GM23338 (cell line): Measurements from ENCODE around the gene AQP1. TPM values are rescaled to one million over a fixed set of nuclear protein-coding genes. Genes with fewer than 3 reads are reported as not detected.

ENCODE experiments used
- ATAC-seq: fragments of 200-7000 bp; cut with Tn5 transposase; 3 replicates; pipeline ENCODE4 v1.9.1; 2020
- DNase-seq: peaks from one replicate; pipeline ENCODE4 v3.0.0-alpha.2; 2015; ENCODE audit warnings: low spot score
- H2AFZ ChIP-seq: fragments of 200-600 bp; sonication (generic); 2 replicates; pipeline ENCODE4 v1.8.0; 2016; ENCODE audit warnings: antibody characterized with exemption, mild to moderate bottlenecking, moderate library complexity
- H3F3A ChIP-seq: fragments of 200-600 bp; sonication (generic); replicated peaks from 2 replicates; pipeline ENCODE4 v1.8.0; 2017; ENCODE audit warnings: antibody characterized with exemption, mixed run types, low read depth
- H3K27ac ChIP-seq: fragments of 200-600 bp; sonication (generic); 2 replicates; pipeline ENCODE4 v1.6.1; 2016; ENCODE audit warnings: low read depth
- H3K27me3 ChIP-seq: fragments of 200-600 bp; sonication (generic); 2 replicates; pipeline ENCODE4 v1.8.0; 2016; ENCODE audit warnings: mild to moderate bottlenecking, mixed run types, moderate library complexity; ENCODE audit not compliant: insufficient read depth
- H3K36me3 ChIP-seq: fragments of 200-600 bp; sonication (generic); 2 replicates; pipeline ENCODE4 v1.8.0; 2016; ENCODE audit warnings: mild to moderate bottlenecking; ENCODE audit not compliant: insufficient read depth
- H3K4me1 ChIP-seq: fragments of 200-600 bp; sonication (generic); 2 replicates; pipeline ENCODE4 v1.8.0; 2016; ENCODE audit warnings: mild to moderate bottlenecking, moderate library complexity; ENCODE audit not compliant: insufficient read depth
- H3K4me2 ChIP-seq: fragments of 200-600 bp; sonication (generic); 2 replicates; pipeline ENCODE4 v1.7.1; 2017; ENCODE audit warnings: mixed run types
- H3K4me3 ChIP-seq: fragments of 200-600 bp; sonication (generic); 2 replicates; pipeline ENCODE4 v1.6.1; 2016; ENCODE audit warnings: mixed run types
- H3K79me2 ChIP-seq: fragments of 200-600 bp; sonication (generic); replicated peaks from 2 replicates; pipeline ENCODE4 v1.8.0; 2017; ENCODE audit warnings: mild to moderate bottlenecking; ENCODE audit not compliant: insufficient read depth
- H3K9me2 ChIP-seq: fragments of 200-600 bp; sonication (generic); 2 replicates; pipeline ENCODE4 v1.8.0; 2017; ENCODE audit not compliant: insufficient read depth
- H4K20me1 ChIP-seq: fragments of 200-600 bp; sonication (generic); replicated peaks from 2 replicates; pipeline ENCODE4 v1.8.0; 2017; ENCODE audit warnings: mild to moderate bottlenecking; ENCODE audit not compliant: insufficient read depth
- H3K27ac Mint-ChIP-seq: 2 replicates; pipeline ENCODE4 v1.8.0; 2020; ENCODE audit warnings: inconsistent platforms, mild to moderate bottlenecking, moderate library complexity, mixed read lengths
- H3K27me3 Mint-ChIP-seq: 3 replicates; pipeline ENCODE4 v1.8.0; 2022; ENCODE audit warnings: low read depth, mild to moderate bottlenecking, moderate library complexity, mixed read lengths, inconsistent platforms; ENCODE audit not compliant: insufficient read depth, poor library complexity
- H3K36me3 Mint-ChIP-seq: 3 replicates; pipeline ENCODE4 v1.8.0; 2021; ENCODE audit warnings: low read depth, mild to moderate bottlenecking, inconsistent platforms, moderate library complexity, mixed read lengths
- H3K4me1 Mint-ChIP-seq: 3 replicates; pipeline ENCODE4 v1.8.0; 2020; ENCODE audit warnings: mild to moderate bottlenecking, inconsistent platforms, mixed read lengths
- H3K4me3 Mint-ChIP-seq: 3 replicates; pipeline ENCODE4 v1.8.0; 2021; ENCODE audit warnings: moderate library complexity, mild to moderate bottlenecking, inconsistent platforms, mixed read lengths
- H3K9me3 Mint-ChIP-seq: 3 replicates; pipeline ENCODE4 v1.8.0; 2020; ENCODE audit warnings: moderate library complexity, mild to moderate bottlenecking, inconsistent platforms, mixed read lengths
- ZNF114 ChIP-seq: fragments of 250-450 bp; sonication (Bioruptor Pico); IDR thresholded peaks from 2 replicates; pipeline ENCODE4 v1.5.0; 2020; ENCODE audit warnings: mild to moderate bottlenecking, moderate library complexity
- ZNF331 ChIP-seq: fragments of 250-450 bp; sonication (Bioruptor Pico); IDR thresholded peaks from 2 replicates; pipeline ENCODE4 v1.5.0; 2020; ENCODE audit warnings: low read depth, mild to moderate bottlenecking, moderate library complexity
- polyA plus RNA-seq: library from polyadenylated mRNA; unstranded; fragments of >200 nt; fragmentation: Nextera tagmentation; extraction: Ambion mirVana; gene quantifications from 2 replicates; pipeline ENCODE4 v1.2.1, GENCODE V29; 2016
- total RNA-seq: library from RNA; depleted of rRNA; stranded (reverse); fragments of >200 nt; shearing (Covaris generic); gene quantifications from 2 replicates; pipeline ENCODE4 v1.2.3, GENCODE V29; 2014
- TF ChIP-seq, protein P1 (sequence below): fragments of 250-450 bp; sonication (Bioruptor Pico); IDR thresholded peaks from 2 replicates; pipeline ENCODE4 v1.5.0; 2020; ENCODE audit warnings: mild to moderate bottlenecking, moderate library complexity
- TF ChIP-seq, protein P2 (sequence below), 2 experiments: fragments of 200-600 bp in 1 of 2; sonication (generic) in 1 of 2; conservative IDR thresholded peaks; 2 replicates each; pipeline versions ENCODE4 v1.5.1 to v1.6.1; 2016 to 2017; ENCODE audit warnings: antibody characterized with exemption in 2 of 2, low read depth in 2 of 2, mild to moderate bottlenecking in 2 of 2, moderate library complexity in 1 of 2

The AQP1 gene
- total and polyA plus RNA-seq, 2 experiments from 2014 or later = 0.28 TPM; not detected in 1

DNA sequence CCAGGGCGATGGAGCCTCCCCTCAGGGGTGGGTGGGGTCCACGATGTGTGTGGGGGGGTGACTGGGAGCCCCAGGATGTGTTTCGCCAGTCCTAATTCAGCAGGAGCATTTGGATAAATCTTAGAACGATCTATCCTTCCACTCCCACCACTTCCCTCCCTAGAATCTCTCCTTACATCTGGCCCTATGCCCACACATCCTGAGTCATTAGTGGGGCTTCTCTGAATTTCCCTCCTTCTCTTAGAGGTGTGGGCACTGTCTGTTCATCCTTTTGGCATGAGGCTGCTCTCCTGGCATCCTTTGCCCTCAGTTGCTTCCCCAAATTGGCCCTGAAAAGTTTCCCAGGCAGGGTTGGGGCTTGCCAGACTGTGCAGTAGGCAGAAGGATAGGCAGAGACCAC lies 53.7 kb downstream of the AQP1 start (continued):
- TF ChIP-seq, protein P1, sequence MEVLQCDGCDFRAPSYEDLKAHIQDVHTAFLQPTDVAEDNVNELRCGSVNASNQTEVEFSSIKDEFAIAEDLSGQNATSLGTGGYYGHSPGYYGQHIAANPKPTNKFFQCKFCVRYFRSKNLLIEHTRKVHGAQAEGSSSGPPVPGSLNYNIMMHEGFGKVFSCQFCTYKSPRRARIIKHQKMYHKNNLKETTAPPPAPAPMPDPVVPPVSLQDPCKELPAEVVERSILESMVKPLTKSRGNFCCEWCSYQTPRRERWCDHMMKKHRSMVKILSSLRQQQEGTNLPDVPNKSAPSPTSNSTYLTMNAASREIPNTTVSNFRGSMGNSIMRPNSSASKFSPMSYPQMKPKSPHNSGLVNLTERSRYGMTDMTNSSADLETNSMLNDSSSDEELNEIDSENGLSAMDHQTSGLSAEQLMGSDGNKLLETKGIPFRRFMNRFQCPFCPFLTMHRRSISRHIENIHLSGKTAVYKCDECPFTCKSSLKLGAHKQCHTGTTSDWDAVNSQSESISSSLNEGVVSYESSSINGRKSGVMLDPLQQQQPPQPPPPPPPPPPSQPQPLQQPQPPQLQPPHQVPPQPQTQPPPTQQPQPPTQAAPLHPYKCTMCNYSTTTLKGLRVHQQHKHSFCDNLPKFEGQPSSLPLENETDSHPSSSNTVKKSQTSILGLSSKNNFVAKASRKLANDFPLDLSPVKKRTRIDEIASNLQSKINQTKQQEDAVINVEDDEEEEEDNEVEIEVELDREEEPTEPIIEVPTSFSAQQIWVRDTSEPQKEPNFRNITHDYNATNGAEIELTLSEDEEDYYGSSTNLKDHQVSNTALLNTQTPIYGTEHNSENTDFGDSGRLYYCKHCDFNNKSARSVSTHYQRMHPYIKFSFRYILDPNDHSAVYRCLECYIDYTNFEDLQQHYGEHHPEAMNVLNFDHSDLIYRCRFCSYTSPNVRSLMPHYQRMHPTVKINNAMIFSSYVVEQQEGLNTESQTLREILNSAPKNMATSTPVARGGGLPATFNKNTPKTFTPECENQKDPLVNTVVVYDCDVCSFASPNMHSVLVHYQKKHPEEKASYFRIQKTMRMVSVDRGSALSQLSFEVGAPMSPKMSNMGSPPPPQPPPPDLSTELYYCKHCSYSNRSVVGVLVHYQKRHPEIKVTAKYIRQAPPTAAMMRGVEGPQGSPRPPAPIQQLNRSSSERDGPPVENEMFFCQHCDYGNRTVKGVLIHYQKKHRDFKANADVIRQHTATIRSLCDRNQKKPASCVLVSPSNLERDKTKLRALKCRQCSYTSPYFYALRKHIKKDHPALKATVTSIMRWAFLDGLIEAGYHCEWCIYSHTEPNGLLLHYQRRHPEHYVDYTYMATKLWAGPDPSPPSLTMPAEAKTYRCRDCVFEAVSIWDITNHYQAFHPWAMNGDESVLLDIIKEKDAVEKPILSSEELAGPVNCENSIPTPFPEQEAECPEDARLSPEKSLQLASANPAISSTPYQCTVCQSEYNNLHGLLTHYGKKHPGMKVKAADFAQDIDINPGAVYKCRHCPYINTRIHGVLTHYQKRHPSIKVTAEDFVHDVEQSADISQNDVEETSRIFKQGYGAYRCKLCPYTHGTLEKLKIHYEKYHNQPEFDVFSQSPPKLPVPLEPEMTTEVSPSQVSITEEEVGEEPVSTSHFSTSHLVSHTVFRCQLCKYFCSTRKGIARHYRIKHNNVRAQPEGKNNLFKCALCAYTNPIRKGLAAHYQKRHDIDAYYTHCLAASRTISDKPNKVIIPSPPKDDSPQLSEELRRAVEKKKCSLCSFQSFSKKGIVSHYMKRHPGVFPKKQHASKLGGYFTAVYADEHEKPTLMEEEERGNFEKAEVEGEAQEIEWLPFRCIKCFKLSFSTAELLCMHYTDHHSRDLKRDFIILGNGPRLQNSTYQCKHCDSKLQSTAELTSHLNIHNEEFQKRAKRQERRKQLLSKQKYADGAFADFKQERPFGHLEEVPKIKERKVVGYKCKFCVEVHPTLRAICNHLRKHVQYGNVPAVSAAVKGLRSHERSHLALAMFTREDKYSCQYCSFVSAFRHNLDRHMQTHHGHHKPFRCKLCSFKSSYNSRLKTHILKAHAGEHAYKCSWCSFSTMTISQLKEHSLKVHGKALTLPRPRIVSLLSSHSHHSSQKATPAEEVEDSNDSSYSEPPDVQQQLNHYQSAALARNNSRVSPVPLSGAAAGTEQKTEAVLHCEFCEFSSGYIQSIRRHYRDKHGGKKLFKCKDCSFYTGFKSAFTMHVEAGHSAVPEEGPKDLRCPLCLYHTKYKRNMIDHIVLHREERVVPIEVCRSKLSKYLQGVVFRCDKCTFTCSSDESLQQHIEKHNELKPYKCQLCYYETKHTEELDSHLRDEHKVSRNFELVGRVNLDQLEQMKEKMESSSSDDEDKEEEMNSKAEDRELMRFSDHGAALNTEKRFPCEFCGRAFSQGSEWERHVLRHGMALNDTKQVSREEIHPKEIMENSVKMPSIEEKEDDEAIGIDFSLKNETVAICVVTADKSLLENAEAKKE (CRISPR knock-in tag) = no peak

DNA sequence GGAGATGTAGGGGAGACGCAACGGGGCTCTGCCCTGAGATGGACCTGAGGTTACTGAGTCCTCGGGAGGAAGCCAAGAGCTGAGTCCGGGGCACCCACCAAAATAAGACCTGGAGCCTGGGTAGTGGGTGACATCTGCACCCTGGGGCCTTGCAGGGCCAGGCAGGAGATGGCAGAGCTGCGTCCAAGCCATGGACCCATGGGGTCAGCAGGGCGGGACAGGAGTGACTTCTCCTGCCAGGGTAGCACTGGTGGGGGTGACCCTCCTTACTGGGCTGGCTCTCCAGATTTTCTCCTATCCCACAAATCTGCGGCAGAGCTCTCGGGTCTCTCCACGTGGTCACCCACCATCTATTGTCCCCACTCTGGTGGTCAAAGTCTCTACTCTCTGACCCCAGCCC lies 54.2 kb downstream of the AQP1 start:
- Histone ChIP-seq H2AFZ (no peak overlapping the region), H4K20me1 (no peaks in the 10 kb centered on the region), H3K4me3 (no peak overlapping the region), H3K4me2 (no peak overlapping the region), H3K27me3 (no peaks in the 10 kb centered on the region), H3K79me2 (no peaks in the 10 kb centered on the region), H3K9me2 (no peaks in the 10 kb centered on the region; the same call in 1 of the 2 replicates), H3K27ac (no peak overlapping the region), H3K4me1 (no peaks in the 10 kb centered on the region), H3F3A (no peaks in the 10 kb centered on the region), H3K36me3 (no peaks in the 10 kb centered on the region)
- H3K27me3 Mint-ChIP-seq = peaks cover 7% of the 10 kb centered on the region
- TF ChIP-seq, protein P2, sequence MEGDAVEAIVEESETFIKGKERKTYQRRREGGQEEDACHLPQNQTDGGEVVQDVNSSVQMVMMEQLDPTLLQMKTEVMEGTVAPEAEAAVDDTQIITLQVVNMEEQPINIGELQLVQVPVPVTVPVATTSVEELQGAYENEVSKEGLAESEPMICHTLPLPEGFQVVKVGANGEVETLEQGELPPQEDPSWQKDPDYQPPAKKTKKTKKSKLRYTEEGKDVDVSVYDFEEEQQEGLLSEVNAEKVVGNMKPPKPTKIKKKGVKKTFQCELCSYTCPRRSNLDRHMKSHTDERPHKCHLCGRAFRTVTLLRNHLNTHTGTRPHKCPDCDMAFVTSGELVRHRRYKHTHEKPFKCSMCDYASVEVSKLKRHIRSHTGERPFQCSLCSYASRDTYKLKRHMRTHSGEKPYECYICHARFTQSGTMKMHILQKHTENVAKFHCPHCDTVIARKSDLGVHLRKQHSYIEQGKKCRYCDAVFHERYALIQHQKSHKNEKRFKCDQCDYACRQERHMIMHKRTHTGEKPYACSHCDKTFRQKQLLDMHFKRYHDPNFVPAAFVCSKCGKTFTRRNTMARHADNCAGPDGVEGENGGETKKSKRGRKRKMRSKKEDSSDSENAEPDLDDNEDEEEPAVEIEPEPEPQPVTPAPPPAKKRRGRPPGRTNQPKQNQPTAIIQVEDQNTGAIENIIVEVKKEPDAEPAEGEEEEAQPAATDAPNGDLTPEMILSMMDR (conservative IDR thresholded peaks at IDR 0.05; ENCODE audit: low read depth in 2 of 2) = no peak
- no peak for TF ChIP-seq ZNF114
- no peak for TF ChIP-seq ZNF331 (CRISPR knock-in tag)
- no peaks in the 10 kb centered on the region for H3K36me3 Mint-ChIP-seq
- no peak overlapping the region for H3K27ac Mint-ChIP-seq
- no peaks in the 10 kb centered on the region; the same call in 2 of the 3 replicates for H3K4me1 Mint-ChIP-seq
- ATAC-seq (no peak), DNase-seq (no peak)
- H3K4me3 Mint-ChIP-seq = no peak overlapping the region
- H3K9me3 Mint-ChIP-seq = no peaks in the 10 kb centered on the region
